H7 (cell line): ENCODE data around the gene COL20A1. TPM values are rescaled to one million over a fixed set of nuclear protein-coding genes. Genes with fewer than 3 reads are reported as not detected.
A peak's percentile ranks its signal among the peaks of the same experiment; 100 is the strongest.

Experiments used
- DNase-seq: peaks from one replicate; pipeline ENCODE4 v3.0.0; 2012
- H3K27me3 ChIP-seq: 2 replicates; pipeline ENCODE4 v1.6.0; 2011; ENCODE audit warnings: mild to moderate bottlenecking, low read length; ENCODE audit not compliant: control insufficient read depth, insufficient read depth
- H3K36me3 ChIP-seq: replicated peaks from 2 replicates; pipeline ENCODE4 v1.5.1; 2011; ENCODE audit warnings: low read length; ENCODE audit not compliant: control insufficient read depth, insufficient read depth
- H3K4me3 ChIP-seq: 2 replicates; pipeline ENCODE4 v1.5.1; 2011; ENCODE audit warnings: low read depth, mild to moderate bottlenecking, control low read depth, low read length, moderate library complexity; ENCODE audit not compliant: insufficient read depth
- total RNA-seq: library from RNA; depleted of rRNA; stranded (reverse); fragments of >200 nt; shearing (Covaris generic); gene quantifications from 2 replicates; pipeline ENCODE4 v1.2.3, GENCODE V29; 2014

COL20A1 gene
- total RNA-seq, 1 experiment from 2014 or later = 0.17 TPM

- no peak overlapping the region for H3K4me3 ChIP-seq
- DNase-seq = peak; percentile 83
- H3K27me3 ChIP-seq = no peaks in the 10 kb centered on the region
- no peaks in the 10 kb centered on the region for H3K36me3 ChIP-seq
Observed at GRCh38 chr20:63268671-63269439, 24.1 kb upstream of the COL20A1 start.

GRCh38 chr20:63269724-63270123, 23.3 kb upstream of the COL20A1 start:
- Histone ChIP-seq H3K36me3 (no peaks in the 10 kb centered on the region), H3K4me3 (no peak overlapping the region), H3K27me3 (no peaks in the 10 kb centered on the region)
- no peak for DNase-seq

GRCh38 chr20:63270606-63271325, 22.2 kb upstream of the COL20A1 start:
- H3K36me3 ChIP-seq = no peaks in the 10 kb centered on the region
- no peak for DNase-seq
- no peaks in the 10 kb centered on the region for H3K27me3 ChIP-seq
- H3K4me3 ChIP-seq = no peak overlapping the region

GRCh38 chr20:63272105-63273058, 20.6 kb upstream of the COL20A1 start, which contains the start of gene ARFGAP1:
Gene ARFGAP1, plus strand, starts transcription at chr20:63272813. Its CDS starts 2,768 bp downstream, at chr20:63275581.
- Histone ChIP-seq H3K4me3 (peak within 1 kb of the TSS; percentile 66), H3K36me3 (peaks cover 9% of the 10 kb centered on the region), H3K27me3 (no peaks in the 10 kb centered on the region)
- DNase-seq = peak; percentile 100

GRCh38 chr20:63273059-63273579, 19.9 kb upstream of the COL20A1 start:
- Histone ChIP-seq H3K4me3 (peak overlapping the region; percentile 66), H3K36me3 (peaks cover 12% of the 10 kb centered on the region), H3K27me3 (no peaks in the 10 kb centered on the region)
- DNase-seq = no peak

- Histone ChIP-seq H3K4me3 (peak overlapping the region; percentile 66), H3K36me3 (peaks cover 13% of the 10 kb centered on the region), H3K27me3 (no peaks in the 10 kb centered on the region)
- DNase-seq = peak; percentile 70
Observed at GRCh38 chr20:63273635-63274380, 19.2 kb upstream of the COL20A1 start.

- H3K36me3 ChIP-seq = peaks cover 17% of the 10 kb centered on the region
- DNase-seq = no peak
- no peaks in the 10 kb centered on the region for H3K27me3 ChIP-seq
- H3K4me3 ChIP-seq = no peak overlapping the region
Observed at GRCh38 chr20:63274381-63275228, 18.4 kb upstream of the COL20A1 start.

GRCh38 chr20:63275825-63276224, 17.2 kb upstream of the COL20A1 start:
- no peak overlapping the region for H3K4me3 ChIP-seq
- H3K36me3 ChIP-seq = peaks cover 18% of the 10 kb centered on the region
- DNase-seq = no peak
- H3K27me3 ChIP-seq = no peaks in the 10 kb centered on the region

- H3K4me3 ChIP-seq = no peak overlapping the region
- peaks cover 25% of the 10 kb centered on the region for H3K36me3 ChIP-seq
- no peaks in the 10 kb centered on the region for H3K27me3 ChIP-seq
- no peak for DNase-seq
Observed at GRCh38 chr20:63276956-63277355, 16.0 kb upstream of the COL20A1 start.

GRCh38 chr20:63277466-63278272, 15.3 kb upstream of the COL20A1 start:
- H3K36me3 ChIP-seq = peaks cover 26% of the 10 kb centered on the region
- DNase-seq = no peak

GRCh38 chr20:63278661-63279060, 14.3 kb upstream of the COL20A1 start:
- Histone ChIP-seq H3K36me3 (peaks cover 30% of the 10 kb centered on the region), H3K27me3 (no peaks in the 10 kb centered on the region), H3K4me3 (no peak overlapping the region)
- no peak for DNase-seq

More at GRCh38 chr20:63277466-63278272, 15.3 kb upstream of the COL20A1 start:
- Histone ChIP-seq H3K27me3 (no peaks in the 10 kb centered on the region), H3K4me3 (no peak overlapping the region)

- no peak overlapping the region for H3K4me3 ChIP-seq
- H3K36me3 ChIP-seq = peaks cover 34% of the 10 kb centered on the region
- H3K27me3 ChIP-seq = no peaks in the 10 kb centered on the region
- no peak for DNase-seq
Observed at GRCh38 chr20:63279931-63280330, 13.1 kb upstream of the COL20A1 start.
